HG02571 (cell line): Measurements from ENCODE around the gene CENPF.
"Not testable (repeated sequence)": the region's sequence is repeated elsewhere in the genome, so short reads cannot be mapped to it uniquely, and the experiment has no call there.

Experiments
- ATAC-seq: cut with Tn5 transposase; IDR thresholded peaks from one replicate; pipeline ENCODE4 v1.9.1; 2021; ENCODE audit warnings: mild to moderate bottlenecking, moderate library complexity; ENCODE audit not compliant: unreplicated experiment

Gene CENPF

DNA sequence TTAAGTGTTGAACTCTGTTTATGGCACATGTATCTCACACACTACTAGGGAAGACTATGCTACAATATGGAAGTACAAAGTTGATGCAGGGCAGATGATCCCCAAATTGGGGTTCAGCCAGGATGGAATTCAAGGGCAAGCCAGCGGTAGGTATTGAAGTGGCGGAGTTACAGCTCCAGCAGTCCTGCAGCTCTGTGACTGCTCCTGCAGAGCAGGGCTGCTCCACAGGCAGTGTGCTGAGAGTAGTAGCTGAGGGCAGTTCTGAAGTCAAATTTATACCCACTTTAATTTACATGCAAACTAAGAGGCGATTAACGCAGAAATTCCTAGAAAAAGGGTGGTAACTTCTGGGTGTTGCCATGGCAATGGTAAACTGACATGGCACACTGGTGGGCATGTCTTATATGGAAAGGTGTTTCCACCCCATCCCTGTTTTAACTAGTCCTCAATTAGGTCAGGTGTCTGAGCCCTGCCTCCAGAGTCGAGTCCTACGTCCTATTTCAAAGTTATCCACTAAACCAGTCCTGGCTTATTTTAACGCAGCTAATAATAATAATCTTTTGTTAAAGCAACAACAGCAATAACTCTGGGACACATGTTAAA, 20.6 kb upstream of the CENPF start:
- no peak for ATAC-seq

DNA sequence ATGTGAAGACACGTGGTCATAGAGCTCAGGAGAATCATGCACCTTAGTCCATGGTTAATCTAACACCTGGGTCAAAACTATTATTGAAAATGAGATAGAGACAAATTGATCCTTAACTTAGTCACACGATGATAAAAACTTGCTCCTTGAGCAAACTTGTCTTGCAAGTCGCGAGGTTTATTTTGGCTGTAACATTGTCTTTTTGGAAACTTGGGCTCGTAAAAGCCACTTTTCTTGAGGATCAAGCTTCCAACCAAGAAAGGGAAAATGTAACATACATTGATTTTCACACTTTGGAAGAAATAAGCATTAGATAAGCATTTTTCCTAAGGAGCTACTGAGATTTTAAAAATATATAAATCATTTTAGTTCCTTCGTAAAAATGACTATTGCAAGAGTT, 19.9 kb upstream of the CENPF start:
- no peak for ATAC-seq

DNA sequence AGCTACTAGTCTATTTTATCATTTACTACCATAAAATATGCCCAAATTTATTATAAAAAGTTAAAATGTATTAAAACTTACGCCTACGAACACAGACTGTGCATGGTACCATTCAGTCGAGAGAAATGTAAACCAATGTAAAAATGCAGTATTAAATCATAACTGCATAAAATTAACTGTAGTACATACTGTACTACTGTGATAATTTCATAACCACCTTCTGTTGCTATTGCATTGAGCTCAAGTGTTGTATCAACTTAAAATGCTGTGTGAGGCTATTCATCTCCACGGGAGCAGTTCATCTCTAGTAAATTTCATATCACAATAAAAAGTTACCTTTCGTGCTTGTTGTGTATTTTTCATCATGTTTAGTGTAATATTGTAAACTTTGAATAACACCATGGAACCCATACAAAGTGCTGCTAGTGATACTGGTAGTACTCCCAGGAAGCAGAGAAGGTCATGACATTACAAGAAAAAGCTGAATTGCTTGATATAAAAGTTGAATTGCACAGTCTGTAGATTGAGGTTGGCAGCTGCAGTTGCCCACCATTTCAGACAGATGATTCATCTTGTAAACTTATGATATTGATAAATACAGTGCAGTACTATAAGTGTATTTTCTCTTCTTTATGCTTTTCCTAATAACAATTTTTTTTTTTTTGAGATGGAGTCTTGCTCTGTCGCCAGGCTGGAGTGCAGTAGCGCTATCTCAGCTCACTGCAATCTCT, 19.0 kb upstream of the CENPF start:
- no peak for ATAC-seq

DNA sequence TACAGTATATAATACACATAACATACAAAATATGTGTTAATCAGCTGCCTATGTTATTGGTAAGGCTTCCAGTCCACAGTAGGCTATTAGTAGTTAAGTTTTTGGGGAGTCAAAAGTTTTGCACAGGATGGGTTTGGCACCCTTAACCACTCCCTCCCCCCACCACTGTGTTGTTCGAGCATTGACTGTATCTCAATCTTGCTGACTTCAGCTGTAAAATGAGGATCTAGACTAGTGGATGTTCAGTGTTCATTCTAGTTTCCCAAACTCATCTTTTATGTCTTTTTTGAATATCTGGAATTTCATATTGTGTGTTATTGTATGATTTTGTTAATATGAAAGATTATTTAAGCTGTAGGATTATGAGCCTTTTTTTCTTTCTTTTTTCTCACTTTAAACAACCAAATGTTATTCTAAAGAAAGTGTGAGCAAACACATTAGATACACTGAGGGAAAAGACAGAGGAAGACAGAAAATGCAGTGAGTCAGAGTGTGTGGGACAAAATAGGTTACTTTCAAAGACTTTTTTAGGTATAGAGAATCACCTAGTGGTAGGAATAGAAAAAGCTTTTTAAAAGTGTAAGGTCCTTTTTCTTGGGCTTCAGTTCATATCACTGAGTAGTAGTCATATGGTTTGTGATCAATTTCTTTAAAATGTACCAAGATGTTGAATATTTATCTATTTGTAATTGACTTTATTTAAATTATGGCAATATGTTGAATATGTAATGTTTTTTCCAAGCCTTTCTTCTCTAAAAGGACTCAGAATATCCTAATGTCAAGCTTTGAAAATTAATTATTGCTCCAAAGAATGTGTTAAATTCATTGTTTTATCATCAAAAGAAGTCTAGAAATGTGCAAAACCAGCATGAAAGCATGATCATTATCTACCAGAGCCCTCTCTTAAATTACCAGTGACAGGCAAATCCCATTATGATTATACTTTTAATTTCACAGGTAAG, 17.9 kb upstream of the CENPF start:
- ATAC-seq: peak; percentile 69

DNA sequence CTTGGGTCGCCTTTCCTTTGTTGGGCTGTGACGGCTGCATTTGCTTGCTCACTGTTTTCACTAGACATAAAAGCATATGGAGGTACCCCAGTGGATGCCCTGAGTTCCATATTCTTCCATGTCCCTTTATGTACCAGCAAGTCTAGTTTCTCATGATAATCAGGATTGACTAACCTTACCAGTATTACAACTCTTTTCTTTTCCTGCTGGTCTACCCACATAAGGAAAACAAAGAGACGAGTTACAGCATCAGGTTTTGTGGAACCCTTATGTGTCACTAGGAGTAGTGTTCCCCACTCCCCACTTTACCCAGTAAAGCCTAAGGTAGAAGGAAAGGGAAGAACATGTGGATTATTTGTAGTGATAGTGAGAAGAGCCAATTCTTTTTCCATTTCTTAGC, 16.4 kb upstream of the CENPF start:
- no peak for ATAC-seq

DNA sequence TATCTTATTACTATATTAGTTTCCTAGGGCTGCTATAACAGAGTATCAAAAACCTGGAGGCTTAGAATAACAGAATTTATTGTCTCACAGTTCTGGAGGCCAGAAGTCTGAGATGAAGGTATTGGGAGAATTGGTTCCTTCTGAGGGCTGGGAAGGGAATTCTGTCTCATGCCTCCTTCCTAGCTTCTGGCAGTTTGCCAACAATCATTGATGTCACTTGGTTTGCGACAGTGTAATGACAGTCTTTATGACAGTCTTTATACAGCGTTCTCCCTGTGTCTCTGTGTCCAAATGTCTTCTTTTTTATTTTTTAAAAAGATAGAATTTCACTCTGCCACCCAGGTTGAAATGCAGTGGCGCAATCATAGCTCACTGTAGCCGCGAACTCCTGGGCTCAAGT, 15.8 kb upstream of the CENPF start:
- ATAC-seq: no peak

DNA sequence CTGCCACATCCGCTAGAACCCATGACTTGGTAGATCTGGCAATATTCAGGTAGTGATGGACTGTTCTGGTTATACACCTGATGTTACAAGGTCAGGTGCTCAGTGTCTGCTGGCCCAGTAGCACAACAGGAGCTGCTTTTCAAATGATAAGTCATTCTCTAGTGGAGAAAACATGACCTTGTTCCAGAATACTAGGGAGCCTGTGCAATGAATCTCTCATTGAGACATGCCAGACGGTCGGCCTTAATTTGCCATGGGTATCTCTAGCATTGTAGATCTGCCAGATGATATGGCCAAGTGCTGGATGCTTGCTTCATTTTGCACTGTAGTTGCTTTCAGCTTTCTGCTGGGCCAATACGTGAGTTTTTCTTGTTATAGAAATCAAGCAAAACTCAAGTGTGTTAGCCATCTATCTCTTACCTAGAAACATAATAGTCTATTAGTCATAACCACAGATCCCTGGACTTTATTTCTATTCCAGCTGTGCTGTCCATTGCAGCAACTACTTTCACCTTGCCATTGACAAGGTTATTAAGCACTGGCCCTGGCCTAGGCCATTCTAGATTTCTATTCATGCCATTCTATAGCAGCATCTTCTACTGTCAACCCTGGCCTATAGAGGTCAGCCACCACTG, 13.9 kb upstream of the CENPF start:
- no peak for ATAC-seq

DNA sequence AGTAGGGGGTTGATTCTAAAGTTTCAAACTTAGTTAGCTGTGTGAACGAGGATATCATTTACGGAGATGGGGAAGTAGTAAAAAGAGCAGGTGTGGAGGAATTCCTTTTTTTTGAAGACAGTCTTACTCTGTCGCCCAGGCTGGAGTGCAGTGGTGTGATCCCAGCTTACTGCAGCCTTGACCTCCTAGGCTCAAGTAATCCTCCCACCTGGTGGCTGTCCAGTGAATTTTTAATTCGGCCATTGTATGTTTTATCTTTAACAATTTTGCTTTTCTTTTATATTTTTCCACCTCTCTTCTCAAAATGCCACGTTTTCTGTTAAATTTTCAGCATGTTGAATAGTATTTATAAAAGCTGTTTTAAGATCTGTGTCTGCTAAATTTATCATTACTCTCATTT, 12.3 kb upstream of the CENPF start:
- no peak for ATAC-seq

DNA sequence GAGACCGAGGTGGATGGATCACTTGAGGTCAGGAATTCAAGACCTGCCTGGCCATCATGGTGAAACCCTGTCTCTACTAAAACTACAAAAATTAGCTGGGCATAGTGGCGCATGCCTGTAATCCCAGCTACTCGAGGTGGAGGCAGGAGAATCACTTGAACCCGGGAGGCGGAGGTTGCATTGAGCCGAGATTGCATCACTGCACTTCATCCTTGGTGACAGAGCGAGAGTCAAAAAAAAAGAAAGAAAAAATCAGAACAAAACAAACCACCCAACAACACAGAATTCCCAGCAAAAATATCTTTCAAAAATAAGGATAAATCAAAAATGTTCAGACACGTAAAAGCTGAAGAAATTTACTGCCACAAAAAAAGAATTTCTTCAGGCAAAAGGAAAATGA, 11.1 kb upstream of the CENPF start:
- ATAC-seq: not testable (repeated sequence)

DNA sequence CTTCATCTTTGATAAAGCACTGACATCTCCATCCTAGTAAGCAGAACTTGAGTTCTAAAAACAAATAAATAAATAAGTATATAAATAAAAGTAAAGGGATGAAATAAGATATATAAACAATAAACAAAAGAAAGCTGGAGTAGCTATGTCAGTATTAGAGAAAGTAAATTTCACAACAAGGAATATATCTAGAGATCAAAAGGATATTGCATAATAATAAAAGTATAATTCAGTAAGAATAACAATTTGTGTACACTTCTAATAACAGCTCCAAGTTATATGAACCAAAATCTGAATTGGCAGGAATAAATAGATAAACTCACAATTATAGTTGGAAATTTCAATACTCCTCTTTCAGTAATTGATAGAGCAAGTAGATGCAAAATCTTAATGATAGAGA, 9.8 kb upstream of the CENPF start:
- no peak for ATAC-seq

DNA sequence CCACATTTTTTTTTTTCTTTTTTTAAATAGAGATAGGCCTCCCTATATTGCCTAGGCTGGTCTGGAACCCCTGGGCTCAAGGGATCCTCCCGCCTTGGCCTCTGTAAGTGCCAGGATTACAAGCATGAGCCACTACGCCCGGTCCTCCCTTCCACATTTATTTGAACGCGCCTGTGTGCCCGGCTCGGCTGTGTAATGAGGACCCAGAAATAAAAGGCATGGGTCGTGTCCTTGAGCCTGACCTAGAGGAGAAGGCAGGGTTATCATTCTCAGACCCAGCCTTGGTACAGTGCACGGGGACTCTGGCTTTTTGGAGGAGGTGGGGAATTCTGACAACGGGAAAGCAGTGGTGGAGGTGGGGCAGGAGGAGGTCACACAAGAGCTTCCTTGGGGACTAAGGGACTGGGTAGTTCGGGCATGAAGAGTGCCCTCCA, 841 bp downstream of the CENPF start:
- no peak for ATAC-seq

DNA sequence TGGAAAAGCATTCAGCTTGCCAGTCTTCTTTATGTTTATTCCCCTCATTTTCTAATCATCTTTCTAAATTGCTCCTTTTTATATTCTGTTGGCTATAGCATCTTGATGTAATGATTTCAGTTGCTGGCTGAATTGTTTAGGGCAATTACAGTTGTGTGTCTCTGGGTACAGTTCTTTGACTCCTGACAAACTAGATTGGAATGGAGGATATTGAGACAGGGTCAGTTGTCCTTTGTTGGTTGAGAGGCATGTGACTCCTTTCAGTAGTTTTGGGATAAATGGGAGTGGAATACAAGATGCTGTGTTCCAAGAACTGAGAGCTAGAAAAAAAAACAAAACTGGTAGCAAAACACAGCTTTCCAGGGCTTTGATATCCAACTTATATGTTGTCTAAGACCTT, 1.5 kb downstream of the CENPF start:
- no peak for ATAC-seq

DNA sequence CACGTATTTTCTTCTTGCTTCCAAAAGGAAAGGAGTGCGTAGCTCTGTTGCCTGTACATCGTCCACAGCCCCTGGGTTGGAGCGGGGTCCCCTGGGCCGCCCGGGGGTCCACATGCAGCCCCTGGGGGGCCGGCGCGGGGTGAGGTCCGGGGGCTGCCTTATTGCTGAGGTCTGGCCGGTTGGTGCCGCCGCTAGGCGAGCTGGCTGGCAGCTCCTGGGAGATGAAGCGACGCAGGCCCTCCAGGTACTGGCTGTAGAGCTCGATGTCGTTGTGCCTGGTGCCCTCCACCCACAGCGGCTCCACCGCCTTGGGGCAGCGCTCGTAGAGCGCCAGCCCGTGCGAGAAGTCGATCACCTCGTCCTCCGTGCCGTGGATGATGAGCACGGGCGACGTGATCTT, 2.5 kb downstream of the CENPF start:
- ATAC-seq: not testable (repeated sequence)

DNA sequence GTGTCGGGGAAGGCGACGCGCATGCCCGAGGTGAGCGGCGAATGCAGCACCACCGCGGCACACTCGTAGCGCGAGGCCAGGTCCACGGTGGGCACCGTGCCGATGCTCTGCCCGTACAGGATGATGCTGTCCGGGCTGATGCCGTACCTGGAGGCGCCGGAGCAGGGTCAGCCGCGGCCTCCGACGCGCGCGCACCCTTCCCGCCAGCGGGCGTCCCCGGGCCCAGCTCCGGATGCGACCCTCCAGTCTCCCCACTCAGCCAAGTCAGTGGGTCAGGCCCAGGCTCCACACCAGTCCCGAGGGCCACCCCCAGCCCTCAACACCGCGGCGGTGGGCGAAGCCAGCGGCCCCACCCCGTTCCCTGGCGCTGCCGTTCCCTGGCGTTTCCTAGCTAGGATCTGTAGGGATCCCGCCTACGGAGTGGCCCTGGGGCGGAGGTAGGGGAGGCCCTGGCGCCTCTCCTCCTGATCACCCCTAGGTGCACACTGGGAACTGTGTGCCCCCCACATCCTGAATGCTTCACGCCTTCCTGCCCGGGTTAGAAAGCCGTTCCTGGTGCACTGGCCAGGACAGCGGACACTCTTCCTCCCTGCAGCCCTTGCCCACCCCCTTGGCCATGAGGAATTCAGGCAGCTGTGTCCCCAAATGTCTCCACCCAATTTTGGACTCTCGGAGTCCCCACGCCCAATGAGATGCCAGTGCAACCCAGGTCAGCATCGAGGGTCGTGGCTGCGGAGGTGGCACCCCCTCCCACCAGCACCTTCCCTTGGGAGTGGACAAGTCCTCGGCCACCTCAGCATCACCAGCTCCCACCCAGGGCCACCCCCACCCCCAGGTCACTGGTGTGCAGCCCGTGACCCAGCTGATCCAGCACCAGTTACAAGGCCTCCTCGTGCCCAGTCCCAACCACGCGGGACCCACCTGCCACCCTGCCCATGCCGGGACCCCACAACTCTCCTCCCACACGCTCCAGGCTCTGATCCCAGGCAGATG, 3.2 kb downstream of the CENPF start:
- not testable (repeated sequence) for ATAC-seq

DNA sequence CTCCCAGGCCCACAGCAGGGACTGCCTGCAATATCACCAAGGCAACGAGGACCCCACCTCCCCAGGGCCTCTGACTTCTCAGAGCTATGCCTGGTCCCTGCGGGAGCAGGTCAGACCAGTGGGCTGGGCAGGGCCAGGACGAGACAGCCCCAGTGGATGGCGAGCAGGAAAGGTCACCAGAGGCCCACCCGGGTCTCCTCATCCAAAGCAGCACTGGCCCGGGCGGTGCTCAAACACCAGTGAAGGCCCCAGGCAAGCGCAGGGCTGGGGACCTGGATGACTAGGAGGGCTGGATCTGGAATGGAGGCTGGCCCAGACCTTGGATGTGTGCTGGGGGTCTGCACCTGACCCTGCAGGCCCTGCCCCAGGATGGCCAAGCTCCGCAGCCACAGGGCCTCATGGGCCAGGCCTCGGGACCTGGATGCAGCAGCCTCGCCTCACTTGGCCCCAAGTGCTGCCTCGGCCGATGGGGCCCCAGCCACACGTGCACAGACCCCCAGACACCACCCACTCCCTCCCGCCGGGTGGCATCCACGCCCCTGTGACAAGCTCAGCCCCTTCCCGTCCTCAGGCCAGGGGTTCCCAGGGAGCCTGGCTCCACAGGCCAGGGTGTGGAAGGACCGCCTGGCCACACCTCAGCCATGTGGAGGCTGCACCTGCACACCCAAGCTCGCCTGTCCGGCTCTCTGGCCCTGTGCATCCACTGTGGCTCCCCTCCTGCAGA, 4.7 kb downstream of the CENPF start:
- not testable (repeated sequence) for ATAC-seq

DNA sequence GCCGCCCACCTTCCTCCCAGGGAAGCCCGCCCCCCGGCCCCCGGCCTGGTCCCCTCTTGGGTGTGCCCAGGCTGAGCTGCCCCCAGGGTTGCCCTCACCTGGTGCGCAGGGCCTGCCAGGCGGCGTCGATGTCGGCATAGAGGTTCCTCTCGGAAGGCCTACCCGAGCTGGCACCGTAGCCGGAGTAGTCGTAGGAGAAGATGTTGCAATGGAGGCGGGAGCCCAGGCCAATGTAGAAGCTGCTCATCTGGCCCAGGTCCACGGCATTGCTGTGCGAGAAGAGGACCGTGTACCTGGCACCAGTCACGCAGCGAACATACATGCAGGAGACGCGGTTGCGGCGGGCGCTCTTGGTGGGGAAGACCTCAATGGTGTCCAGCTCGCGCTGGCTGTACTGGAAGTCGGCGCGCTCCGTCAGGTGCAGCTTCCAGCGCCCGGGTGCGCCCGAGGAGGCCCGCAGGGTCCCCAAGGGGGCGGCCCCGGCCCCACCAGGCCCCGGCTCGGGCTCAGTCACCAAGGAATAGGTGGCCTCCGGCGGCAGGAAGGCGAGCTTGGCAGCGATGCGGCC, 5.3 kb downstream of the CENPF start:
- ATAC-seq: not testable (repeated sequence)

DNA sequence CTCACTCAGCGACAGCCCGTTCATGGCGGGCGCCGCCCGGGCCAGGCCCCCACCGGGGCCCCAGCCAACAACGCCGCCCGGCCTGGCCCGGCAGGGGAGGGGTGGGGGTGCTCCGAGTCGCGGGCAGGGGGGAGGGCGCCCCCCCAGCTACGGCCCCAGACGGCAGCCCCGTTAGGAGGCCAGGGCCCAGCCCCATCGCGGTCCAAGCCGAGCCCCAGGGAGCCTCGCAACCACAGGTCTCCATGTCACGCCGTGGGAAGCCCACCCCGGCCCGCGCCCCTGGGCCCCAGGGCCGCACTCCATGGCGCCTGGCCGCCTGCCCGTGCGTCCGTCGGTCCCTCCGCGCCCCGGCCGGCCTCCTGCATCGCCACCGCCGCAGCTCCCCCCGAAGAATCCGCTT, 5.8 kb downstream of the CENPF start:
- not testable (repeated sequence) for ATAC-seq

DNA sequence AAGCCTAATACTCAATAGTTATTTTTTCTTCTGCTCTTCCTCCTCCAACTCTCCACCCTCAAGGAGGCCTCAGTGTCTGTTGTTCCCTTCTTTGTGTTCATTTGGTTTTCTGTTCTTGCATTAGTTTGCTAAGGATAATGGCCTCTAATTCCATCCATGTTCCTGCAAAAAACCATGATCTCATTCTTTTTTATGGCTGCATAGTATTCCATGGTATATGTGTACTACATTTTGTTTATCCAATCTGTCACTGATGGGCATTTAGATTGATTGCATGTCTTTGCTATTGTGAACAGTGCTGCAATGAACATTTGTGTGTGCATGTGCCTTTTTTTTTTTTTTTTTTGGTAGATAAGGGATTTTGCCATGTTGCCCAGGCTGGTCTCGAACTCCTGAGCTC, 6.7 kb downstream of the CENPF start:
- ATAC-seq: no peak

DNA sequence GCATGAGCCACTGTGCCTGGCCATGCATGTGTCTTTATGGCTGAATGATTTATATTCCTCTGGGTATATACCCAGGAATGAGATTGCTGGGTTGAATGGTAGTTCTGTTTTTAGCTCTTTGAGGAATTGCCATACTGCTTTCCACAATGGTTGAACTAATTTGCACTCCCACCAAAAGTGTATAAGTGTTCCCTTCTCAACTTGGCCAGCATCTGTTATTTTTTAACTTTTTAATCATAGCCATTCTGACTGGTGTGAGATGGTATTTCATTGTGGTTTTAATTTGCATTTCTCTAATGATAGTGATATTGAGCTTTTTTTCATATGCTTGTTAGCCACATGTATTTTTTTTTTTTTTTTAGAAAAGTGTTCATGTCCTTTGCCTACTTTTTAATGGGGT, 7.1 kb downstream of the CENPF start:
- ATAC-seq: not testable (repeated sequence)
